Hepatocyte (in vitro differentiated cells): Measurements from ENCODE around the gene SEC14L6. TPM values are rescaled to one million over a fixed set of nuclear protein-coding genes. Genes with fewer than 3 reads are reported as not detected.

Source experiments
- DNase-seq: peaks from one replicate; pipeline ENCODE4 v3.0.0-alpha.2; 2016; ENCODE audit warnings: low spot score
- H2AFZ ChIP-seq: fragments of 200-600 bp; sonication (generic); 2 replicates; pipeline ENCODE4 v1.6.0; 2016; ENCODE audit warnings: antibody characterized with exemption, mild to moderate bottlenecking
- H3K27ac ChIP-seq: fragments of 200-600 bp; sonication (generic); 2 replicates; pipeline ENCODE4 v1.5.1; 2016; ENCODE audit warnings: mild to moderate bottlenecking
- H3K27me3 ChIP-seq: fragments of 200-600 bp; sonication (generic); 2 replicates; pipeline ENCODE4 v1.6.1; 2016
- H3K36me3 ChIP-seq: fragments of 200-600 bp; sonication (generic); replicated peaks from 2 replicates; pipeline ENCODE4 v1.5.1; 2016; ENCODE audit warnings: low read depth; ENCODE audit not compliant: insufficient read depth
- H3K4me1 ChIP-seq: fragments of 200-600 bp; sonication (generic); 2 replicates; pipeline ENCODE4 v1.5.1; 2016; ENCODE audit warnings: mild to moderate bottlenecking, moderate library complexity; ENCODE audit not compliant: insufficient read depth
- H3K4me2 ChIP-seq: fragments of 200-600 bp; sonication (generic); 2 replicates; pipeline ENCODE4 v1.6.0; 2016
- H3K4me3 ChIP-seq: fragments of 200-600 bp; sonication (generic); 2 replicates; pipeline ENCODE4 v1.5.1; 2016; ENCODE audit warnings: mild to moderate bottlenecking
- H3K79me2 ChIP-seq: fragments of 200-600 bp; sonication (generic); 2 replicates; pipeline ENCODE4 v1.6.0; 2017; ENCODE audit warnings: mild to moderate bottlenecking
- H3K9me2 ChIP-seq: fragments of 200-600 bp; sonication (generic); replicated peaks from 2 replicates; pipeline ENCODE4 v1.6.0; 2017; ENCODE audit warnings: mild to moderate bottlenecking; ENCODE audit not compliant: insufficient read depth
- H3K9me3 ChIP-seq: fragments of 200-600 bp; sonication (generic); 2 replicates; pipeline ENCODE4 v1.5.1; 2016; ENCODE audit warnings: low read depth, mild to moderate bottlenecking
- H4K20me1 ChIP-seq: fragments of 200-600 bp; sonication (generic); 2 replicates; pipeline ENCODE4 v1.6.0; 2016; ENCODE audit warnings: mild to moderate bottlenecking; ENCODE audit not compliant: insufficient read depth, poor library complexity, severe bottlenecking
- CTCF ChIP-seq: fragments of 200-600 bp; sonication (generic); IDR thresholded peaks from 2 replicates; pipeline ENCODE4 v1.5.1; 2016; ENCODE audit warnings: antibody characterized with exemption, mild to moderate bottlenecking; ENCODE audit not compliant: poor library complexity
- EZH2 ChIP-seq: fragments of 200-600 bp; sonication (generic); IDR thresholded peaks from 2 replicates; pipeline ENCODE4 v1.6.1; 2016; ENCODE audit warnings: antibody characterized with exemption, mild to moderate bottlenecking, borderline replicate concordance
- EZH2phosphoT487 ChIP-seq: fragments of 200-600 bp; sonication (generic); IDR thresholded peaks from one replicate; pipeline ENCODE4 v1.6.1; 2018; ENCODE audit warnings: antibody characterized with exemption, mild to moderate bottlenecking, low read depth, moderate library complexity; ENCODE audit not compliant: unreplicated experiment, severe bottlenecking
- WGBS: methylation state at CpG from one replicate; pipeline ENCODE4 v1.1.6; 2016; ENCODE audit warnings: low lambda C conversion rate; ENCODE audit errors: missing lambda C conversion rate; 5-methylcytosine and 5-hydroxymethylcytosine counted together
- polyA plus RNA-seq: library from polyadenylated mRNA; unstranded; fragments of >200 nt; fragmentation: Nextera tagmentation; extraction: Ambion mirVana; gene quantifications from 2 replicates; pipeline ENCODE4 v1.2.1, GENCODE V29; 2016
- total RNA-seq: library from RNA; depleted of rRNA; stranded (reverse); fragments of >200 nt; gene quantifications from 2 replicates; pipeline ENCODE4 v1.2.3, GENCODE V29; 2014

SEC14L6 gene
- total and polyA plus RNA-seq, 2 experiments from 2014 or later, result 0.07 TPM; not detected in 1

- Histone ChIP-seq H3K4me3 (no peak overlapping the region), H3K27me3 (no peaks in the 10 kb centered on the region), H3K27ac (no peak overlapping the region), H3K4me1 (no peaks in the 10 kb centered on the region), H3K4me2 (no peak overlapping the region), H3K9me2 (no peaks in the 10 kb centered on the region), H3K36me3 (no peaks in the 10 kb centered on the region), H3K79me2 (no peaks in the 10 kb centered on the region), H4K20me1 (no peaks in the 10 kb centered on the region), H2AFZ (no peak overlapping the region), H3K9me3 (no peaks in the 10 kb centered on the region)
- DNase-seq, result no peak
- TF ChIP-seq EZH2, result no peak
- no peak for TF ChIP-seq EZH2phosphoT487
- no peak for TF ChIP-seq CTCF
- 90% methylated on average over 12 of the region's 12 CpGs for WGBS
Measured at GRCh38 chr22:30503551-30503950, 43.0 kb downstream of the SEC14L6 start.

- H3K79me2 ChIP-seq, result no peaks in the 10 kb centered on the region
- H4K20me1 ChIP-seq, result no peaks in the 10 kb centered on the region
- H3K27me3 ChIP-seq, result no peaks in the 10 kb centered on the region
- no peaks in the 10 kb centered on the region for H3K4me1 ChIP-seq
- H3K9me2 ChIP-seq, result no peaks in the 10 kb centered on the region
- WGBS, result 89% methylated on average over 3 of the region's 3 CpGs
- no peak overlapping the region for H2AFZ ChIP-seq
- no peak overlapping the region for H3K4me2 ChIP-seq
- DNase-seq, result no peak
- H3K9me3 ChIP-seq, result no peaks in the 10 kb centered on the region
- TF ChIP-seq CTCF (no peak), EZH2 (no peak), EZH2phosphoT487 (no peak)
- H3K4me3 ChIP-seq, result no peak overlapping the region
- H3K27ac ChIP-seq, result no peak overlapping the region
- no peaks in the 10 kb centered on the region for H3K36me3 ChIP-seq
Measured at GRCh38 chr22:30502911-30503310, 43.6 kb downstream of the SEC14L6 start.

- H3K9me2 ChIP-seq, result no peaks in the 10 kb centered on the region
- no peaks in the 10 kb centered on the region for H3K27me3 ChIP-seq
- no peak overlapping the region for H3K4me3 ChIP-seq
- H3K36me3 ChIP-seq, result no peaks in the 10 kb centered on the region
- no peaks in the 10 kb centered on the region for H3K4me1 ChIP-seq
- H3K79me2 ChIP-seq, result no peaks in the 10 kb centered on the region
- no peak overlapping the region for H3K4me2 ChIP-seq
- no peak overlapping the region for H2AFZ ChIP-seq
- no peaks in the 10 kb centered on the region for H4K20me1 ChIP-seq
- WGBS, result 92% methylated on average over 4 of the region's 4 CpGs
- no peak overlapping the region for H3K27ac ChIP-seq
- no peak for TF ChIP-seq EZH2phosphoT487
- TF ChIP-seq EZH2, result no peak
- no peak for TF ChIP-seq CTCF
- no peak for DNase-seq
- no peaks in the 10 kb centered on the region for H3K9me3 ChIP-seq
Measured at GRCh38 chr22:30502153-30502552, 44.4 kb downstream of the SEC14L6 start.

GRCh38 chr22:30500628-30501027, 45.9 kb downstream of the SEC14L6 start:
- WGBS, result 96% methylated on average over 6 of the region's 6 CpGs
- Histone ChIP-seq H3K36me3 (no peaks in the 10 kb centered on the region), H3K4me1 (no peaks in the 10 kb centered on the region), H3K27me3 (no peaks in the 10 kb centered on the region), H3K9me3 (no peaks in the 10 kb centered on the region), H4K20me1 (no peaks in the 10 kb centered on the region), H3K9me2 (no peaks in the 10 kb centered on the region), H3K4me3 (no peak overlapping the region), H3K27ac (no peak overlapping the region), H3K4me2 (no peak overlapping the region), H2AFZ (no peak overlapping the region), H3K79me2 (no peaks in the 10 kb centered on the region)
- TF ChIP-seq CTCF, result no peak
- no peak for TF ChIP-seq EZH2phosphoT487
- TF ChIP-seq EZH2, result no peak
- DNase-seq, result no peak
